GM21619 (cell line): Measurements from ENCODE around the gene SLC13A3.
A peak's percentile ranks its signal among the peaks of the same experiment; 100 is the strongest.

Experiments
- ATAC-seq: cut with Tn5 transposase; IDR thresholded peaks from one replicate; pipeline ENCODE4 v1.9.1; 2021; ENCODE audit not compliant: unreplicated experiment

Gene SLC13A3

DNA sequence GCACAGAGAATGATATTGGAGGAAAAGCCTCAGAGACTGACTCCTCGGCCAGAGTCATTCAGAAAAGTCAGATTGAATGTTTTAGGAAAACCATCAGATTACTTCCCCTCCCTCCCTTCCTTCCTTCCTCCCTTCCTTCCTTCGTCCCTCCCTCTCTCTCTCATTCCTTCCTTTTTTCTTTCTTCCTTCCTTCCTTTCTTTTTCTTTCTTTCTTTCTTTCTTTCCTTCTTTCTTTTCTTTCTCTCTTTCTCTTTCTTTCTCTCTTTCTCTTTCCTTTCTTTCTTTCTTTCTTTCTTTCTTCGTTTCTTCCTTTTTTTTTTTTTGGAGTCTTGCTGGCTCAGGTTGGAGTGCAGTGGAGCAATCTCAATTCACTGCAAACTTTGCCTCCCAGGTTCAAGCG lies 108.2 kb downstream of the SLC13A3 start:
- ATAC-seq: no peak

GRCh38 chr20:46541229-46541935 lies 109.9 kb downstream of the SLC13A3 start:
- ATAC-seq: no peak

DNA sequence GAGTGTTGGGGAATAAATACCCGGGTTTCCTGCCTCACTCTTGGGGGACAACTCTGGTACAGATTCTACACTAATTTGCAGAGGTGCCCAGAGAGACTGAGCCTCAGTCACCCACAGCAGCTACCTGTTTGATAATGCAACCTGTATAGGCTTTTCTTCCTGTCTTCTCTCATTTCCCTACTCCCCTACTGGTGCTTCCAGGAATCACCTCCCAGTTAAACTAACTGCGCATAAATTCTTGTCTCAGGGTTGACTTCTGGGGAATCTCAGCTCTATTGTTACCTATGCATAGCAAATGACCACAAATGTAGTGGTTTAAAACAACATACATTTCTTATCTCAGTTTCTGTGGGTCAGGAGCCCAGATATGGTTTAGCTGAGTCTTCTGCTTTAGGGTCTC lies 112.1 kb downstream of the SLC13A3 start:
- ATAC-seq: no peak

DNA sequence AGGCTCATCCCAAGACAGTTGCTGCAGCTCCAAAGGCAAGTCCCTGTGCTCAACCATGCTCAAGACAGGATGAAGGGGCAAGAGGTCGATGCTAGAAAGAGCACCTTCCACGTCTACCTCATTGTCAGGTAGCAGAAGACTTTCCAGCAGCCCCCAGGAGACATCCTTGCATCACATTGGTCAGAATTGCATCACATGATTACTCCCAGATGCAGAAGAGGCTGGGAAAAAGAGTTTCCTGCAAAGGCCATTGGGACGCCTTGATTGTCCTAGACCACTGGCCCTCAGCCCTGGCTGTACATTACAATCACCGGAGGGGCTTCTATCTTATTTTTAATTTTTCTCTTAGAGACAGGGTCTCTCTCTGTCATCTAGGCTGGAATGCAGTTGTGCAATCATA lies 120.6 kb downstream of the SLC13A3 start:
- no peak for ATAC-seq

GRCh38 chr20:46523696-46524328 lies 127.4 kb downstream of the SLC13A3 start:
- ATAC-seq: no peak

GRCh38 chr20:46523108-46523507 lies 128.2 kb downstream of the SLC13A3 start:
- no peak for ATAC-seq

- no peak for ATAC-seq
Measured at GRCh38 chr20:46520976-46521579, 130.2 kb downstream of the SLC13A3 start.

DNA sequence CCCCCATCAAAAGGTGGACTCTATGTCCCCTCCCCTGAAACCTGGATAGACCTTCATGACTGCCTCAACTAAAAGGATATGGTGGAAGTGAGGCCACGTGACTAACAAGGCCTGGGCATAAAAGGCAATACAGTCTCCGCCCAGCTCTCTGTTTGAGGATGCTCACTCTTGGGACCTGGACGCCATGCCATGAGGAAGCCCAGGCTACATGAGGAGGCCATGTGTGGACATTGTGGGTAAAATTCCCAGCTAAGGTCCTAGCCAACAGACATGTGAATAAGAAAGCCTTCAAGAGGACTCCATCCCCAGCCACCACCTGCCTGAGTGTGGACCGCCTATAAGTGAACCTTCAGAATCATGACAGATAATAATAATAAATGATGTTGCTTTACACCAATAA lies 130.7 kb downstream of the SLC13A3 start:
- no peak for ATAC-seq

DNA sequence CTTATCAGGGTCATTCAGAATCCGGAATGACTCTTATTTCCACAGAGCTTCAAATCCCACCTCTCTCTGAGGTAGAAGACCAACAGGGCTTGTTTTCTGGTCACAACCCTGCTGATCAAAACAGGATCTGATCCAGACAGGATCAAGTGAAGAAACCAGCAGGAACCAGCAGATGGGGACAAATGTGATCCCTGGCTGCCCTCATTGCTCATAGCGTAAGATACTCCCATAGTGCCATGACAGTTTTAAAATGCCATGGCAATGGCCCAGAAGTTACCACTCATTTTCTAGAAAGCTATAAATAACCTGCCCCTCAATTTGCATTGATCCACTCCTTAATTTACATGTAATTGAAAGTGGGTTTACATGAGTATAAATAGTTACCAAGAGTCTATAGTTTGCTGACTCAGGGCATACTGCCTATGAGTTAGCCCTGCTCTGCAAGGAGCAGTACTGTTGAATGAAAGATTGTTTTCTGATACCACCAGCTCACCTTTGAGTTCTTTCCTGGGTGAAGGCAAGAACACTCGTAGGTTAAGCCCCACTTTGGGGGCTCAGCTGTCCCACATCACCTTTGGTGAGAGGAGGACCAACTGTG lies 131.7 kb downstream of the SLC13A3 start:
- ATAC-seq: no peak

- peak; percentile 67 for ATAC-seq
Measured at GRCh38 chr20:46512943-46513844, 138.1 kb downstream of the SLC13A3 start, which contains the start of gene ZNF334. Gene ZNF334, minus strand, starts transcription at chr20:46513559. Its CDS starts 1,457 bp downstream, at chr20:46512102.

- ATAC-seq: no peak
Measured at GRCh38 chr20:46509523-46509922, 141.7 kb downstream of the SLC13A3 start.
